GM12874 (cell line): ENCODE data around the gene DMTF1.

ENCODE experiments used
- CTCF ChIP-seq: IDR thresholded peaks from 2 replicates; pipeline ENCODE4 v1.5.1; 2011; ENCODE audit warnings: low read depth, mild to moderate bottlenecking, control low read depth, low read length, moderate library complexity; ENCODE audit not compliant: insufficient read depth

The DMTF1 gene

DNA sequence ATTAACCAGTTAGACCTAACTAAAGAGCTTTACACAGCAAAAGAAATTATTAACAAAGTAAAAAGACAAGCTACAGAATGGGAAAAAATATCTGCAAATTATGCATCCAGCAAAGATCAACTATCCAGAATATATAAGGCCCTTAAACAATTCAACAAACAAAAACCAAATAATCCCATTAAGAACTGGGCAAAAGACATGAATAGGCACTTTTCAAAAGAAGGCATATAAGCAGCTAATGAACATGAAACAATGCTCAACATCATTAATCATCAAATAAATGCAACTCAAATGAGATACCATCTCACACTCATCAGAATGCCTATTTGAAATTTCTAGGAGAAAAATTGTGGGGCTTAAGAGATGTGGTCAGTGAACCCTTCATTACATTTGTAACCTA lies 15.0 kb upstream of the DMTF1 start:
- TF ChIP-seq CTCF = no peak

GRCh38 chr7:87139514-87139913 lies 12.7 kb upstream of the DMTF1 start:
- no peak for TF ChIP-seq CTCF

DNA sequence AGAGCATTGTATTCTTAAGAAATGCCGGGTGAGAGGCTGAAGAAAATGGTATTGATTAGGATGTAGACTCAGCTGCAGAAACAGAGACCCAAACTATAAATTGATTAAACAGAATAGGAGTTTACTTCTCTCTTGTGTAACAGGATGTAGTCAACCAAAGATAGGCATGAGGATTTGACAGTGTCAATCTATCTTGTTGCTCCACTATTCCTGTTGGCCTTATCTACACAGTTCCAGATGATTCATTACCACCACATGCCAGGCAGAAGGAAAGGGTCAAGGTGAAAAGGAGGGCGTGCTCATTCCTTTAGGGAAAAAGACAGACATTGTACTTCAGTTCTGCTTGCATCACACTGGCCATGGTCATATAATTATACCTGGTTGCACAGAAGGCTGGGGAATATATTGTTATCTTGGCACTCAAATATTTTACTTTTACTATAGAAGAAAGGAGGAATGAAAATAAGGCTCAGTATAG lies 11.9 kb upstream of the DMTF1 start:
- TF ChIP-seq CTCF = no peak

DNA sequence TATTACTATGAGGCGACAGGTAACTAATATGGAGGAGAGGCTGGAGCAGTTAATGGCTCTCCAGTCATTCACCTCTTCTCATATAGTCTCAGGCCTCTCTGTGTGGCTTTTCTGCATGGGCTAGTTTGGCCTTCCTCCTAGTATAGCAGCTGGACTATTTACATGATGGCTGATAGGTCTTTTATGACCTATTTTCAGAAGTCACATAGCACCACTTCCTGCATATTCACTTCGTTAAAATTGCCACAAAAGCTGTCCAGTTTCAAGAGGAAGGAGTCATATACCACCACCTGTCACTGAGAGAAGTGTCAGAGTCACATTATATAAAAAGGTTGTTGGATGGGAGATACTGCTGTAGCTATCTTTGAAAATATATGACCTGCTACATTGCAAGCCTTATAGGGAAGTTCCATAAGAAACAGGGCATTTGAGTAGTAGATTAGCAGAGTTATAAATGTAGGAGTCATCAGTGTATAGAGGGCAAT lies 8.0 kb upstream of the DMTF1 start:
- TF ChIP-seq CTCF = no peak

- no peak for TF ChIP-seq CTCF
Measured at GRCh38 chr7:87146740-87147386, 5.4 kb upstream of the DMTF1 start.

DNA sequence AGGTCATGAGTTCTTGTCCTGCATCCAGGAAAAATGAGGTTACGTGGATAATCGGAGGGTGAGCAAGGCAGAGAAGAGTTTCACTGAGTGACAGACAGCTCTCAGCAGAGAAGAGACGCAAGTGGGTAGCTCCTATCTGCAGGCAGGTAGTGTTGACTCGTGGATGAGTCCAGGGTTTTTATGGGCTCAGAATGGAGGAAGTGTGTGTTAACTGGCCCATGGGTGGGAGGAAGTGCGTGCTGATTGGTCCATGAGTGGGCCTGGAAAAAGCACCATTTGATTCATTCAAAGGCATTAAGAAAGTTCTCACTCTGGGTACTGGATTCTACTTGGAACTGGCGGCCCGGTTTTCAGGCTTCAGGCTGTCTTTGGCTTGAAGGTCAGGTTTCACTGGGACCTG lies 4.8 kb upstream of the DMTF1 start:
- TF ChIP-seq CTCF = no peak

DNA sequence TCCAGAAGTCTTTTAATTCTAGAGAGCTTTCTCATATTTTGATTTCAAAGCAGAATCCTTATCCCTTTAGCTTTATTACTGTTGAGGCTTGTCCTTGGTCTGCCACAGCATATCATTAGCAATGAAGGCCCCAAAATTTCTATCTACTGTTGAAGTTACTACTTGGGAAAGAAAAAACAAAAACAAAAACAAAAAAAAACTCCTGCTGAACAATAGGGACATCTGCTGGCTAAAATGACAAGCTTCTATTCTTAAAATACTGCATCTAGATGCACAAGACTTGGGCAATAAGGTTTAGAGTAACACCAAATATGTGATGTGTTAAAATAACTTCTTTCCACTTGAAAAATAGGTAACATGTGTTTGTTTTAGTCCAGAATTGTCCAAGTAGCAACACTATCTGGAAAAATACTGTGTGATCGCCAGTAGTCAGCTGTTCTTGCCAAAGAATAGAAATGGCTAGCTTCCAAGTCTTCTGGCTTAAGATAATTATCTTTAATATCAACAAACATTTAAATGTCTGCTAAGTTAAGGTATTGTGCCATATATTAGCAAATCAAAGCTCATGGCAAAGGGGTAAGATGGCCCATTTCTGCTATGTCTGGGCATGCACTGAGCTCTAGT lies 3.8 kb upstream of the DMTF1 start:
- peak; percentile 38; the same call in 1 of the 2 replicates for TF ChIP-seq CTCF
